ENCODE results near the gene ZBTB16.

Gene ZBTB16

GRCh38 chr11:114286229-114286628, 226.7 kb downstream of the ZBTB16 start:
- H3K4me3 ChIP-seq (replicated peaks; ENCODE audit: low read depth, low read length) = no peak overlapping the region
- no peaks in the 10 kb centered on the region; the same call in 1 of the 2 replicates for H3K27me3 ChIP-seq (replicated peaks; ENCODE audit: control insufficient read depth, insufficient read depth, low read length)
- H3K36me3 ChIP-seq (ENCODE audit: control insufficient read depth, insufficient read depth, low read length) = no peaks in the 10 kb centered on the region
- TF ChIP-seq CTCF (IDR thresholded peaks at IDR 0.05; ENCODE audit: insufficient read depth, low read length, poor library complexity, severe bottlenecking) = no peak
- DNase-seq (ENCODE audit: extremely low read depth, insufficient read length) = no peak

GRCh38 chr11:114287154-114287553, 227.6 kb downstream of the ZBTB16 start:
- Histone ChIP-seq H3K36me3 (ENCODE audit: control insufficient read depth, insufficient read depth, low read length) (no peaks in the 10 kb centered on the region), H3K27me3 (replicated peaks; ENCODE audit: control insufficient read depth, insufficient read depth, low read length) (no peaks in the 10 kb centered on the region; the same call in 1 of the 2 replicates), H3K4me3 (replicated peaks; ENCODE audit: low read depth, low read length) (no peak overlapping the region)
- DNase-seq (ENCODE audit: extremely low read depth, insufficient read length) = no peak
- TF ChIP-seq CTCF (IDR thresholded peaks at IDR 0.05; ENCODE audit: insufficient read depth, low read length, poor library complexity, severe bottlenecking) = no peak

- Histone ChIP-seq H3K36me3 (ENCODE audit: control insufficient read depth, insufficient read depth, low read length) (no peaks in the 10 kb centered on the region), H3K27me3 (replicated peaks; ENCODE audit: control insufficient read depth, insufficient read depth, low read length) (no peaks in the 10 kb centered on the region; the same call in 1 of the 2 replicates), H3K4me3 (replicated peaks; ENCODE audit: low read depth, low read length) (no peak overlapping the region)
- TF ChIP-seq CTCF (IDR thresholded peaks at IDR 0.05; ENCODE audit: insufficient read depth, low read length, poor library complexity, severe bottlenecking) = no peak
- no peak for DNase-seq (ENCODE audit: extremely low read depth, insufficient read length)
Measured at GRCh38 chr11:114288136-114288535, 228.6 kb downstream of the ZBTB16 start.

- TF ChIP-seq CTCF (IDR thresholded peaks at IDR 0.05; ENCODE audit: insufficient read depth, low read length, poor library complexity, severe bottlenecking) = no peak
- Histone ChIP-seq H3K4me3 (replicated peaks; ENCODE audit: low read depth, low read length) (no peak overlapping the region), H3K36me3 (ENCODE audit: control insufficient read depth, insufficient read depth, low read length) (no peaks in the 10 kb centered on the region), H3K27me3 (replicated peaks; ENCODE audit: control insufficient read depth, insufficient read depth, low read length) (no peaks in the 10 kb centered on the region; the same call in none of the 2 replicates)
- no peak for DNase-seq (ENCODE audit: extremely low read depth, insufficient read length)
Measured at GRCh38 chr11:114289779-114290178, 230.3 kb downstream of the ZBTB16 start.

- no peaks in the 10 kb centered on the region for H3K36me3 ChIP-seq (ENCODE audit: control insufficient read depth, insufficient read depth, low read length)
- no peak for DNase-seq (ENCODE audit: extremely low read depth, insufficient read length)
- TF ChIP-seq CTCF (IDR thresholded peaks at IDR 0.05; ENCODE audit: insufficient read depth, low read length, poor library complexity, severe bottlenecking) = no peak
- no peaks in the 10 kb centered on the region; the same call in none of the 2 replicates for H3K27me3 ChIP-seq (replicated peaks; ENCODE audit: control insufficient read depth, insufficient read depth, low read length)
- H3K4me3 ChIP-seq (replicated peaks; ENCODE audit: low read depth, low read length) = no peak overlapping the region
Measured at GRCh38 chr11:114290503-114291235, 231.2 kb downstream of the ZBTB16 start.
